Osteoblast (primary cell): ENCODE measurements around the gene TRABD. TPM values are rescaled to one million over a fixed set of nuclear protein-coding genes. Genes with fewer than 3 reads are reported as not detected.

Experiments
- DNase-seq: peaks from one replicate; pipeline ENCODE4 v3.0.0; 2011; ENCODE audit warnings: low spot score, mixed read lengths; ENCODE audit not compliant: insufficient read length; ENCODE audit errors: missing footprints
- H2AFZ ChIP-seq: 2 replicates; pipeline ENCODE4 v1.6.0; 2011; ENCODE audit warnings: mild to moderate bottlenecking, low read length
- H3K27ac ChIP-seq: 2 replicates; pipeline ENCODE4 v1.5.1; 2011; ENCODE audit warnings: mild to moderate bottlenecking, low read depth, low read length, moderate library complexity
- H3K27me3 ChIP-seq: 2 replicates; pipeline ENCODE4 v1.6.0; 2012; ENCODE audit warnings: mild to moderate bottlenecking, control low read depth, inconsistent platforms, low read length, moderate library complexity; ENCODE audit not compliant: insufficient read depth
- H3K36me3 ChIP-seq: 2 replicates; pipeline ENCODE4 v1.5.1; 2011; ENCODE audit warnings: mild to moderate bottlenecking, low read length, control low read depth, moderate library complexity; ENCODE audit not compliant: insufficient read depth
- H3K4me1 ChIP-seq: 2 replicates; pipeline ENCODE4 v1.5.1; 2011; ENCODE audit warnings: mild to moderate bottlenecking, low read length, control low read depth, moderate library complexity; ENCODE audit not compliant: insufficient read depth
- H3K4me2 ChIP-seq: 2 replicates; pipeline ENCODE4 v1.6.0; 2011; ENCODE audit warnings: mild to moderate bottlenecking, low read length; ENCODE audit not compliant: insufficient read depth
- H3K4me3 ChIP-seq: fragments of 200-600 bp; sonication (generic); 3 replicates; pipeline ENCODE4 v1.5.1; 2012; ENCODE audit warnings: mild to moderate bottlenecking, low read length, inconsistent platforms; ENCODE audit not compliant: insufficient read depth
- H3K79me2 ChIP-seq: 2 replicates; pipeline ENCODE4 v1.6.0; 2012; ENCODE audit warnings: mild to moderate bottlenecking, low read length, control low read depth, inconsistent platforms; ENCODE audit not compliant: insufficient read depth
- H3K9me3 ChIP-seq: 2 replicates; pipeline ENCODE4 v1.5.1; 2011; ENCODE audit warnings: low read depth, low read length, control low read depth
- H4K20me1 ChIP-seq: 2 replicates; pipeline ENCODE4 v1.6.0; 2012; ENCODE audit warnings: mild to moderate bottlenecking, low read length, control low read depth; ENCODE audit not compliant: insufficient read depth
- CTCF ChIP-seq: IDR thresholded peaks from 2 replicates; pipeline ENCODE4 v1.5.1; 2011; ENCODE audit warnings: mild to moderate bottlenecking, low read depth, low read length, moderate library complexity; ENCODE audit errors: extremely low read depth
- total RNA-seq: library from RNA; depleted of rRNA; stranded (reverse); fragments of >200 nt; gene quantifications from 2 replicates; pipeline ENCODE4 v1.2.3, GENCODE V29; 2012

The TRABD gene
- total RNA-seq, 1 donor = 13.8 TPM

- no peak overlapping the region for H2AFZ ChIP-seq
- H3K9me3 ChIP-seq = no peaks in the 10 kb centered on the region
- H3K4me3 ChIP-seq = no peak overlapping the region
- H3K27ac ChIP-seq = no peak overlapping the region
- H3K27me3 ChIP-seq = peaks cover 19% of the 10 kb centered on the region
- H3K4me2 ChIP-seq = no peak overlapping the region
- no peaks in the 10 kb centered on the region for H3K36me3 ChIP-seq
- no peak for DNase-seq
- TF ChIP-seq CTCF = no peak
- H4K20me1 ChIP-seq = no peaks in the 10 kb centered on the region
- H3K79me2 ChIP-seq = no peaks in the 10 kb centered on the region
- no peaks in the 10 kb centered on the region for H3K4me1 ChIP-seq
Observed at GRCh38 chr22:50153756-50154140, 32.0 kb upstream of the TRABD start.

GRCh38 chr22:50157709-50158375 is 27.9 kb upstream of the TRABD start:
- no peak for TF ChIP-seq CTCF
- H3K79me2 ChIP-seq = no peaks in the 10 kb centered on the region
- H4K20me1 ChIP-seq = no peaks in the 10 kb centered on the region
- no peak overlapping the region for H2AFZ ChIP-seq
- no peak overlapping the region for H3K4me3 ChIP-seq
- H3K27ac ChIP-seq = no peak overlapping the region
- no peaks in the 10 kb centered on the region for H3K9me3 ChIP-seq
- peaks cover 29% of the 10 kb centered on the region for H3K27me3 ChIP-seq
- peak; percentile 72 for DNase-seq
- no peaks in the 10 kb centered on the region for H3K36me3 ChIP-seq
- H3K4me1 ChIP-seq = no peaks in the 10 kb centered on the region
- H3K4me2 ChIP-seq = no peak overlapping the region

- no peaks in the 10 kb centered on the region for H3K4me1 ChIP-seq
- H3K9me3 ChIP-seq = no peaks in the 10 kb centered on the region
- no peak overlapping the region for H2AFZ ChIP-seq
- H4K20me1 ChIP-seq = no peaks in the 10 kb centered on the region
- H3K27ac ChIP-seq = no peak overlapping the region
- H3K27me3 ChIP-seq = peaks cover 29% of the 10 kb centered on the region
- H3K4me3 ChIP-seq = no peak overlapping the region
- no peak overlapping the region for H3K4me2 ChIP-seq
- TF ChIP-seq CTCF = no peak
- DNase-seq = peak; percentile 47
- no peaks in the 10 kb centered on the region for H3K36me3 ChIP-seq
- H3K79me2 ChIP-seq = no peaks in the 10 kb centered on the region
Observed at GRCh38 chr22:50160947-50161346, 24.8 kb upstream of the TRABD start.

- H3K27ac ChIP-seq = no peak overlapping the region
Observed at GRCh38 chr22:50161508-50162390, 24.0 kb upstream of the TRABD start.

More at GRCh38 chr22:50161508-50162390, 24.0 kb upstream of the TRABD start:
- TF ChIP-seq CTCF = no peak
- H3K4me3 ChIP-seq = no peak overlapping the region
- H3K27me3 ChIP-seq = peaks cover 29% of the 10 kb centered on the region
- no peaks in the 10 kb centered on the region for H3K4me1 ChIP-seq
- no peak overlapping the region for H2AFZ ChIP-seq
- no peaks in the 10 kb centered on the region for H3K36me3 ChIP-seq
- no peaks in the 10 kb centered on the region for H3K9me3 ChIP-seq
- H3K79me2 ChIP-seq = no peaks in the 10 kb centered on the region
- DNase-seq = peak; percentile 32
- no peaks in the 10 kb centered on the region for H4K20me1 ChIP-seq
- H3K4me2 ChIP-seq = no peak overlapping the region
